HG03469 (cell line): Measurements from ENCODE around the gene UBE2F.
A peak's percentile ranks its signal among the peaks of the same experiment; 100 is the strongest.
"Not testable (repeated sequence)": the region's sequence is repeated elsewhere in the genome, so short reads cannot be mapped to it uniquely, and the experiment has no call there.

ENCODE experiments used
- ATAC-seq: cut with Tn5 transposase; IDR thresholded peaks from one replicate; pipeline ENCODE4 v1.9.1; 2021; ENCODE audit warnings: mild to moderate bottlenecking, moderate library complexity, moderate number of reproducible peaks; ENCODE audit not compliant: unreplicated experiment

The UBE2F gene

DNA sequence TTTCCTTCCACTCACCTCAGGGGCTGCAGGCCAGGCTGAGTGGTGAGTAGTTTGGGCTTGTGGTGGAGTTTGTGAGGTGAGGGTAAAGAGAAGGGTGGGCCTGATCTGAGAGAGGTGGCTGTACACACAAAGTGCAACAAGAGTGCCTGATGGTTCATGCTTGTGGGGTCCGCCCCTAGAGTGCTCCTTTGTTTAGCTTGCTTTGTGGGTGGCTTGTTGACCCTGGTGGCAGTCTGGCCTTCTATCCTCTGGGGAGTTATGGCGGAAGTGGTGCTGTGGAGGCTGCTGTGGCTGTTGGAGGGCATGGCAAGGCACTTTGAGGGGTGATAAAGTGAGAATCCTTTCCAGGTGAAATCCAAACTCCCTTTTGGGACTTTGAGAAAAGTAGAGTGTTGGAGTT is 10.6 kb downstream of the UBE2F start:
- no peak for ATAC-seq

DNA sequence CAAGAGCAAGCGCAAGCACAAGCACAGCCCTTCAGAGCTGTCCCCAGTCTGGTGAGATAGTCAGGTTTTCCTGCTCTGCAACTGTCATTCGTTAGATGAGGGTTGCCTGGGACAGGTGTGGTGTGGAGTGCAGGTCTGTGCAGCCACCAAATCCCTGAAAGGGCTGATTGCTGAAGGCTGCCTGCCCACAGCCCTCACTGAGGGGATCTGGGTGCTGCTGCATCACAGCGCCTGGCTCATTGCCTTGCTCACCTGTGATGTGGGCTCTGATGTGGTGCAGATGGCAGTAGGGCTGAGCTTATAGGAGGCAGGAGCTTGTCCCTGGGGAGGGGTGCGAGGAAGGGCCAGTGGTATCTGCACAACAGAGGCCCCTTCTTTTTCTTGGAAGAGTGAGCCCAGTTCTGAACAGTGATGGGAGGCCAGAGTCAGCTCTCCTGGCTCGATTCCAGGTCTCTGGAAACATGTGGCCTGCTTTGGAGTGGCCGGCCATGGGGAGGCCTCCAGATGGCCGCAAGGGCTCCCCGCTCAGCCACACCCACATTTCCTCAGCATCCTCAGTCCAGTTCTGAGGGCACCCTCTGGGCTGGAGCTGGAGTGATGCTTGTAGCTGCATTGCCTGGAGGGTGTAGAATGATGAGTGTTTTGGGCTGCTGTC is 11.4 kb downstream of the UBE2F start:
- ATAC-seq: no peak

DNA sequence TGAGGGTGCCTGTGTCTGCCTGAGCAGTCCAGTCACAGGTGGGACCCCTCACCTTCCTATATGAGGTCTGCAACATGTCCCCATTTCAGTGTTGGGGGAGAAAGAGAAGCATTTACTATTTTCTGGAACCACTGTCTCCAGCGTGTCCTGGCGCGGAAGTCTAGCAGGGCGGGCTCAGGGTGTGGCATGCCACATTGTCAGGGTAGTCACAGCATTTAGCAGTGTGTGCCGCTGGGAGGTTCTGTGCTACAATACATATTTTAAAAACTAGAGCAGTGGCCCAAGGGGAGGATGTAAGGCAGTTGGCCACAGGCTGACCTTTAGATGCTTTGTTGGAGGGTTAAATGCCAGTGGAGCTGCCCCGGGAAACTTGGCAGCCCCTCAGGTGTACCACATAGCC is 12.5 kb downstream of the UBE2F start:
- ATAC-seq: no peak

DNA sequence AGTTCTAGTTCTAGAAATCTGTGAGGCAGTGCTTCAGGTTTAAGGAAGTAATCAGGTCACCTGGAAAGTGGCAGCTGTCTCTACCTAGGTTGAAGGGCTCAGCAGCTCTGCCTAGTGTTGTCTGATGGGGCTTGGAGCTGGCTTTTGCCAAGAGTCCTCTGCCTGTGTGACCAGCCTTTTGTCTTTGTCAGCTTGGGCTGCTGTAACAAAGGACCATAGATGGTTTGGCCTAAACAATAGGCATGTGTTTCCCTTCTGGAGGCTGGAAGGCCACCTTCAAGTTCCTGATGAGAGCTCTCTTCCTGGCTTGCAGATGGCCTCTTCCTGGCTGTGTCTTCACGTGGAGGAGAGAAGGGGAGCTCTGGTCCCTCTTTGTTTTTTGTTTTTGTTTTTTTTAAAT is 13.3 kb downstream of the UBE2F start:
- ATAC-seq: no peak

DNA sequence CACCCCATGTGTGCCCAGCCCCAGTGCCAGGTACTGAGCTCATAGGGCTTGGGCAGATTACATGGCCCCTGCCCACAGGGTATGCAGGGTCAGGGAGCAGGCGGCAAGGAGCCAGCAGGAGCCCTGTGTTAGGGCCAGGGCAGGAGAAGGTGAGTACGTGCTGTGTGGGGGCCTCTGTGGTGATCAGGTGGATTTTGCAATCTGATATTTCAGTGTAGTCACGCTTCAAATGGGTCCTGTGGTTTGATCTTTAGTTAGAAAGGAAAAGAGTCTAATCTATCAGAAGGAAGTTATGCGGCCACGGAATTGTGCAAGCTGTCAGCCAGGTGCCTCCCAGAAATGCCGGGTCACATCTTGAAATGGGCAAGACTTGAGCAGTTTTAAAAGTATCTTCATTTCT is 13.9 kb downstream of the UBE2F start:
- no peak for ATAC-seq

DNA sequence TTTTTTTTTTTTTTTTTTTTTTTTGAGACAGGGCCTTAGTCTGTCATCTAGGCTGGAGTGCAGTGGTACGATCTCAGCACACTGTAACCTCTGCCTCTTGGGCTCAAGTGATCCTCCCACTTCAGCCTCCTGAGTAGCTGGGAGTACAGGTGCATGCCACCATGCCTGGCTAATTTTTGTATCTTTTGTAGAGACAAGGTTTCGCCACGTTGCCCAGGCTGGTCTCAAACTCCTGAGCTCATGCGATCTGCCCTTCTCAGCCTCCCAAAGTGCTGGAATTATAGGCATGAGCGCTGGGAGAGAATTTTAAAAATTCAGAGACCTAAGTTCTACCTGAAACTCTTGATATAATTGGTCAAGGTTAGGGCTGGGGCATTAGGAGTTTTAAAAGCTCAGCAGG is 14.8 kb downstream of the UBE2F start:
- ATAC-seq: not testable (repeated sequence)

DNA sequence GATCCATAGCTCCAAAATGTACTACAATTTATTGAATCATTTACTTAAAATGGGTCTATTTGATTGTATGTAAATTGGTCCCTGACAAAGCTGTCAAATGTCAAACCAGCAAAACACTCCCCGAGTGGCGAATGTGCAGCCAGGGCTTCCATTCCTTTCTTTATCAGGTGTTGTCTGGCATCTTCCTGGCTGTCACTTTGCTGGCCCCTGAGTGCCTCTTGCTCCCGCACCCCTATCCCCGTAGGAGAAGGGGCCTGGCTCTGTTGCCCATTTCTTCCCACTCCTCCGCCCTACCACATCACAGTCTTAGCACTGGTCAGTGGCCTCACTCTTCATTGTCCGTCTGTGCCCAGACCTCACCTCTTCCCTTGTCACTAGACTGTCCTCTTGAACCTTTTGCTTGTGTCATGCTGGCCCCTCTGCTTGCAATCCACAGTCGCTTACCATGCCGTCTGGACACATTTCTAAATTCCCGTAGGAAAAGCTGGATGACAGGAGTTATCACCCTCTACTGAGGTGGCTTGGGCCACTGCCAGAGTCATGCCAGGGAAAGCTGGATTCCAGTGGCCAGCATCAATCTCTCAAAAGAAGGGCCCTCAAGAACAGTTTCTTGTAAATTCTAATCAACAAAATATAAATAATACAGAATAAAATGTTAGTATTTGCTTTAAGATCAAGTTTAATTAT is 15.4 kb downstream of the UBE2F start:
- ATAC-seq: no peak

DNA sequence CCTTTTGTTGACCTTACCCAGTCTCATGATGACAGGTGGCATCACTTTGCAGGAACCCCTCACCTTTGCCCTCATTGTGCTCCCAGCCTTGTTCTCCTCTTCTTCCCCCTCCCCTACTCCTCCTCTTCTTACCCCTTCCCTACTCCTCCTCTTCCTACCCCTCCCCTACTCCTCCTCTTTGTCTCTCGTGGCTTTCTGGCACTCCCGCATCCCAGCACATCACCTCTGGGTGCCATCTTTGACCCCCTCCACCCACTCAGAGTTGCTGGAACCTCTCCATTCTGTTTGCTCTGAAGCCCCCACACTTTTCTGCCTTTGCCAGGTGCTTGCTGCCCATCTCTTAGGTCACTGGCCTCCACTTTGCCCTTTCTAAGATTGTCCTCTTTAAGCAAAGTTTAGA is 17.1 kb downstream of the UBE2F start:
- no peak for ATAC-seq

DNA sequence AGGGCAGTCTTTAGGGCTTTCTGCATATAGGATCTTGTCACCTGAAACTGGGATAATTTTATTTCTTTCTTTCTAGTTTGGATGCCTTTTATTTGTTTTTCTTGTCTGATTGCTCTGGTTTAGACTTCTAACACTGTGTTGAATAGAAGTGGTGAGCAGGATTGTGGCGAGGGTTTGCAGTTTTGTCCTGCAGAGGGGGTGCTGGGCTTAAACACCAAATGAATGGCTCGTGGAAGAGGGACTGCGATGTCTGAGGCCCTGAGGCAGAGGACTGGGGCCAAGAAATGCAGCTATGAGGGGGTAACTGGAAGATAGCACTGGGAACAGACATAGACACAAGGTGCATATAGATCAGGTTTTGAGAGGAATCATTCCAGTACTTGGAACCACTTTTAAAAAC is 20.5 kb downstream of the UBE2F start:
- ATAC-seq: no peak

DNA sequence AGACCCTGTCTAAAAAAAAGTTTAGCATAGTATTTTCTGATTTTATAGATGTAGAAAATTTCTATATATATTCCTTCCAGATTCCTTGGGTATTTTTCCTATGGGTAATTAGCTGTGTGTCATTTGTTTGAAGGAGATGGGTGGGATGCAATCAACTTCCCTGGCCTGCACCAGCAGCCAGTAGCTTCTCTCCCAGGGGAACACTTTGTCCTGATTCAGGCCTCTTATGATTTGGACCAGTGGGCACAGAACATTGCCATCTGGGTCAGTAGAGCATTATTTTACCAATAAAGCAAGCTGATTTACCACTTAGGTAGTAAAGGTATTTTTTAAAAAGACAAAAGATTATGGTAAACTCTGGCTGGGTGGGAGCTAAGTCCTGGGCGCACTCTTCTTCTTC is 26.9 kb downstream of the UBE2F start:
- ATAC-seq: no peak

DNA sequence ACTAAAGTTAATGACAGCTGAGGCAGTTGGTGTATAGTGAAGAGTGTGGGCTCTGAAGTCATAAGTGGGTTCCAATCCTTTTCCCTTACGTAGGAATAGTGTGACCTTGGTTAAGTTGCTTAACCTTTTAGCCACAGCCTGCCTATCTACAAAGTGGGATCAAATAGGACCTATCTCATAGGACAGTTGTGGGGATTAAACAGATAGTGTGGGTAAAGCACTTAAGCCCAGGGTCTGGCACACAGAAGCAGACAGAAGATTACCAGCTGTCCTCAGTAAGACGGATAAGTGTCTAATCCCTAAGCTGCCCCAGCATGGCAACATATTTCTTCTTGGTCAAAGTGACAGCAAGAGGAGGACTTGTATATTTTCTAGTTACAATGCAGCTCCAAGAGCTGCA is 28.2 kb downstream of the UBE2F start:
- no peak for ATAC-seq

DNA sequence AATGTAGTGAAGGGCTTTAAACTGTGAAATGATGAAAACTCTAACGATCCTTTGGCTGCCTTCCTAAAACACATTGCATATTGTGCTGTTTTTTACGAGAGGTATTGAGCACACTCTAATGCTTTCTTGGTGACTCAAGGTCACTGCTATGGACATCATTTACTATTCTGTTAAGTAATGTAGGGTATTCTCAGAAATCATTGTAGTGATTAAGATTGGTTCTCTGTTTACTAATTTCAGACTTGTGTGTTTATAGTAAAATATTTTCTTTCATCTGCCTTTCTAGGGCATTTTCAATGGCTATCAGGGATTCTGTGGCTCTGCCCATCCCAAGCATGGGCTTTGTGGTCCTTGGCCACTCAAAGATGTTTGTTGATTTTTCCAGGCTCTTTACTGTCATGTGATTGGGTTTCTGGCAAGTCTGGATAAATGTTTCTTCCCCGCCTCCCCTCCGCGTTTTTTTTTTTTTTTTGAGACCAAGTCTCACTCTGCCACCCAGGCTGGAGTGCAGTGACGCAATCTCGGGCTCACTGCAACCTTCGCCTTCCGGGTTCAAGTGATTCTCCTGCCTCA is 29.3 kb downstream of the UBE2F start:
- no peak for ATAC-seq

DNA sequence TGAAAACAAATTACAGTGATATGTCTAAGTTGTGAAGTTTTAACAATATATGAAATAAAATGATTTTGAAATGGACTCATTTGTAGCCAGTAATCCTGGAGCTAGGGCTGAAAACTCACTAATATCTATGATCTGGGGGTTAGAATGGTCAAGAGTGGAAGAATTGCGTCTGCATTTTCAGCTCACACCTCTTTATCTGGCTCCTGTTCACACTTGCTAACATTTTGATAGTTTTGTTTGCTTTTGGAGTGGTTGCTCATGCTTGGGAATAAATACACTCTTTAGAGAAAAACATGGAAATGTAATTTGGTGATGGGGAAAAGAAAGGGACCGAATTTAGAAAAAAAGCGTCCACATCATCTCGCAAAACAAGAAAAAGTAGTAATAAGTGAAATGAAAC is 30.7 kb downstream of the UBE2F start:
- ATAC-seq: no peak

DNA sequence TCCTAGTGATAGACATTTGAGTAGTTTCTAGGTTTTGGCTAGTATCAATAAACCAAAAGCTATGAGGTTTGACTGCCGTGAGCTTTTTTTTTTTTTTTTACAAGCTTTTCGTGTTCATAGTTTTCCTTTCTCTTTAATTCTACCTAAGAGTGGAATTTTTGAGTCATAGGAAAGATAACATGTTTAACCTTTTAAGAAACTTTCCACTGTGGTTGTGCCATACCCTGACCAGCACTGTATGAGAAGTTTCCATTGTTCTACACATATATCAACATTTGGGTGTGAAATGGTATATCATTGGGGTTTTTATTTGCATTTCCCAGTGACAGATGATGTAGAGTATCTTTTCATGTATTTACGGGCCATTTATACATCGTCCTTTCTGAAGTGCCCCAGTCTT is 31.7 kb downstream of the UBE2F start:
- peak; percentile 76 for ATAC-seq

DNA sequence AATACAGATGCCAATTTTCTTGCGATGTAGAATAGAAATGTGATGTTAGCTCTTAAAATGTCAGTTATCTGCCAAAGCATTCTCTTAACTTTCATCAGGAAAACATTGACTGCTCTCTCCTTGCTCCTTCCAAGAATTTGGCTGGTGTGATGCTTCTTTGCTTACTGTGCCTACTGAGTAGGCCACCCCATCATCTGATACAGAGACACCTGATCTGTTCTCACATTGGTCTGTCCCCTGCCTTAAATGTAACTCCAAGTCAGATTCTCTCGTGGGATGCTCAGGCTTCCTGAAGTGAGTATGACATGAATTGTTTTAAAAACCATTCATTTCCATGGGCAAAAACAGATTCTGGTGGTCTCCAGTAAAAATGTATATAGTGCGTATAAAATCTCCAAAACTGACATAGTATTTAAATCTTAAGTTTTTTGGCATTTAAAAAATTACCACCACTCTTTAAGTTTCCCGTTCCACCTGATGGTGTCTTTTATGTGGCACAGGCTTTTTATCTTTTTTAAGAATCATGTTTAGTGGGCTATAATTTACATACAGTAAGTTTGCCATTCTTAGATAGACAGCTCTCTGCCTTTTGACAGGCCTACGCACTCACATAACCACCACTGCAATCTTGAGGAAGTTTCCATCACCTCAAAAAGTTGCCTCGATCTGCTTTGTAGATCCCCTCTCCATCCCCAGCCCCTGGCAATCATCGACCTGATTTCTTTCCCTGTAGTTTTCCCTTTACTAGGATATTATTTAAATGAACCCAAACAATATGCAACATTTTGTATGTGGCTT is 36.6 kb downstream of the UBE2F start:
- no peak for ATAC-seq

DNA sequence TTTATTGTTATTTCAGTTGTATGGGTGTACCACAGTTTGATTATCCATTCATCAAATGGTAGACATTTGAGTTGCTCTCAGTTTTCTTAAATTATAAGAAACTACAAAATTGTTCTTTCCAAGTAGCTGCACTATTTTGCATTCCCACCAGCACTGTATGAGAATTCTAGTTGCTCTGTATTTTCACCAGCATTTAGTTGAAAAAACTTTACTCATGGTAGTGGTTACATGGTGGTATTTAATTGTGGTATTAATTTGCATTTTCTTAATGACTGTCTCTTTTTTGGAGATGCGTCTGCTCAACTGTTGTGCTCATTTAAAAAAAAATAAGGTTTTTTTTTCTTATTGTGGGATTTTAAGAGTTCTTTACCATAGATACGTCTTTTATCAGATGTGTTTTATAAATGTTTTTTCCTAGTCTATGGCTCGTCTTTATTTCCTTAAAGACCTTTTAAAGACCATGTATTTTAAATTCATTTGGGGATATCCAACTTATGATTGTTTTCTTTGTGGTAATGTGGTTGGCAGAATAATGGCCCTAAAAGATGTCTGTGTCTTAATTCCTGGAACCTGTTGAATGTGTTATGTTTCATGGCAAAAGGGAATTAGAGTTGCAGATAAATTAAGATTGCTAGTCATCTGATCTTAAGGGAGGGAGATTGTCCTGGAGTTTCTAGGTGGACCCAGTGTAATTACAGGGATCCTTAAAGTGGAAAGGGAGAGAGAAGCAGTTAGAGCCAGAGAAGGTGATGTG is 37.4 kb downstream of the UBE2F start:
- ATAC-seq: no peak

DNA sequence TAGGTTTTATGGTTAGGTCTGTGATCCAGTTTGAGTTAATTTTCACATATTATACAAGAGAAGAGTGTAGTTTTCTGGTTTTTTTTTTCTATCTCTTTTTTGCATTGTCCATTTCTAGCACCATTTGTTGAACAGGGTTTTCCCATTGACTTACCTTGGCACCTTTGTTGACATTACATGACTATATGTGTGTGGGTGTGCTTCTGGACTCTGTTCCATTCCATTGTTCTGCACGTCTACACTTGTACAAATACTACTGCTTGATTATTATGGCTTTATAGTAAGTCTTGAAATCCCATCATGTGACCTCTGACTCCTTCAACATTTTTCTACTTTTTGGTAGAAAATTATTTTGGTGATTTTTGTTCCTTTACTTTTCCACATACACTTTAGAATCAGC is 38.7 kb downstream of the UBE2F start:
- no peak for ATAC-seq

DNA sequence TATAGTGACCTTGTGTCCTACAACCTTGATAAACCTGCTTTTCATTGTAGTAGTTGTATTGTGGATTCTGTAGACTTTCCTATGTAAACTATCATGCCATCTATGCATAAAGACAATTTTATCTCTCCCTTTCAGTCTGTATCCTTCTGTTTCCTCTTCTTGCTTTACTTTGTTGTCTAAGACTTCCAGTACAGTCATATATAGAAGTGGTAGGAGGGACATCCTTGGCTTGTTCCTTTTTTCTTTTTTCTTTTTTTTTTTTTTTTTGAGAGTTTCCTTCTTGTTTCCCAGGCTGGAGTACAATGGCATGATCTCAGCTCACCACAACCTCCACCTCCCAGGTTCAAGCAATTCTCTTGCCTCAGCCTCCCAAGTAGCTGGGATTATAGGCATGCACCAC is 39.7 kb downstream of the UBE2F start:
- ATAC-seq: no peak

DNA sequence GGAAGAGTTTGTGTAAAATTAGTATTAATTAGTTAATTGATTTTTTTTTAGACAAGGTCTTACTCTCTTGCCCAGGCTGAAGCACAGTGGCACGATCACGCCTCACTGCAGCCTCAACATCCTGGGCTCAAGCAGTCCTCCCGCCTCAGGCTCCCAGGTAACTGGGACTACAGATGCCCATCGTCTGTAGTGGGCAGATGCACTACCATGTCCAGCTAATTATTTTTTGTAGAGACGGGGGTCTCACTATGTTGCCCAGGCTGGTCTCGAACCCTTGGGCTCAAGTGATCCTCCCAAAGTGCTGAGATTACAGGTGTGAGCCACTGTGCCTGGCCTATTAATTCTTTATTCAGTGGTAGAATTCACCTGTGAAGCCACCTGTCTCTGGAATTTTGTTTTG is 41.1 kb downstream of the UBE2F start:
- ATAC-seq: no peak

DNA sequence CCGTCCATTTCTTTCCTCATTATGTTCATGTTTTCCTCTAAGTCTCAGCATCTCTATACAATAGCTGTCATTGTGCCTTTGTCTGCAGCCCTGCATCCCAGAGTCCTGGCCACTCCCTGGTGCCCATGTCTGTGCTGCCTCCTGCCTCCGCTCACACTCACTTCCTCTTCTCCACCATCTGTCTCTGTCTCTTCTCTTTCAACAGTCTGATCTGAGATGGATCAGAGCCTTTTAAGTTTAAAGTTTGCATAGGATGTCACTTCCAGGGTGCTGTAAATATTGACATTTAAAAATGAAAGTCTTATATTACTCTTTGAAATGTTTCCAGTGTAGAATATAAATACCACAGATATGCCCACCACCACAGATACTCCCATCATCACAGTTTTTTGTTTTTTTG is 42.7 kb downstream of the UBE2F start:
- no peak for ATAC-seq

DNA sequence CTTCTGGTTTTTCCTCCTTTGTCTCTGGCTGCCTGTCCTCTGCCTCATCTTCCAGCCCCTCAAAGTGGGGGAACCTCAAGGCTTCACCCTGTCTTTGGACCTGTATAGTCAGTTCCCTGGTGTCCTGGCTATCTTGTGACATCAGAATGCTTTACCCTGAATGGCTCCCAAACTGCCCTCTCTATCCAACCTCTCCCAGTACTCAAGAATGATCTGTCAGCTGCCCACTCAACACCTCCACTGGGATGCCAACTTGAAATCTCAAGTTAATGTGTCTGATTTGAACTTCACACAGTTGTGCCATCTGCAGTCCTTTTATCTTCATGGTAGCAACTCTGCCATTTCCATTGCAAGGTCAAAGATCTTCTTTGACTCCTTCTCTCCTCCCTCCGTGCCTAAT is 43.8 kb downstream of the UBE2F start:
- ATAC-seq: no peak
